Transverse colon (tissue), 4 donors: ENCODE results near the gene MRPL16.

Experiments used
- POLR2A ChIP-seq: fragments of 450-650 bp; IDR thresholded peaks from one replicate; pipeline ENCODE4 v1.6.1; 2016; ENCODE audit warnings: antibody characterized with exemption, mild to moderate bottlenecking, moderate library complexity
- POLR2AphosphoS5 ChIP-seq, 3 donors: sonication (generic); formaldehyde crosslinking; IDR thresholded peaks; one replicate each; pipeline ENCODE4 v1.6.1; 2016; ENCODE audit warnings: antibody characterized with exemption in 3 of 3
- TF ChIP-seq, protein P1 (sequence below), 5 experiments: fragments of 200-600 bp in 3 of 5; fragments of 450-650 bp in 2 of 5; sonication (generic) in 3 of 5; IDR thresholded peaks; 1 replicate in 2 of 5; 2 replicates in 3 of 5; pipeline ENCODE4 v1.5.1; 2016 to 2017; ENCODE audit warnings: antibody characterized with exemption in 5 of 5, inconsistent platforms in 3 of 5, mild to moderate bottlenecking in 2 of 5, moderate library complexity in 1 of 5

DNA sequence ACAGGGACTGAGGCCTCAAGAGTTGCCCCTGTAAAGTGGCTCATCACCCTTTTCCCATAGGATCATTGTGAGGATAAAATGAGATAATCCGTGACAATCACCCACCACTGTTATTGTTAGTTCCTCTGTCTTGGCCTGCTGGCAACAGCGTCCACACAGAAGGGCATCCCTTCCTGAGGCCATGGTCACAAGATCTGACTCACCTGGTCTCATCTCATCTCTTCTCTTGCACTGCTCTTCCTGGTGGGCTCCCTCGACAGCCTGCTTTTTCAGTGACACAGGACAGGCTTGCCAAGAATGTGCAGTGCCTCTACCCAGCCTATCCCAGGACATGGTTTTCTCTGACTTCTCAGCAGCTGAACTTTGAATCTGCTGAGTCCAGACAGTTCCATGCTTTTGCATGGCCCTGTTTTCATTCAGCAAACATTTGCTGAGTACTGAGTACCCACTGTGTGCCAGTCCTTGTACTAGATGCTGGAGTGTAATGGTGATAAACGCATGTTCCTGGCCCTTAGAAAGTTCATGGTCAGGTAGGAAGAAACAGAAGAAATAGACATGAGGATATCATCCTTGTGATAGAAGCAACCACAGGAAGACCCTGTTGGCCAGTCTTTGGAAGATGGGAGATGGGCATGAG, 52.1 kb downstream of the MRPL16 start:
- TF ChIP-seq, protein P1, sequence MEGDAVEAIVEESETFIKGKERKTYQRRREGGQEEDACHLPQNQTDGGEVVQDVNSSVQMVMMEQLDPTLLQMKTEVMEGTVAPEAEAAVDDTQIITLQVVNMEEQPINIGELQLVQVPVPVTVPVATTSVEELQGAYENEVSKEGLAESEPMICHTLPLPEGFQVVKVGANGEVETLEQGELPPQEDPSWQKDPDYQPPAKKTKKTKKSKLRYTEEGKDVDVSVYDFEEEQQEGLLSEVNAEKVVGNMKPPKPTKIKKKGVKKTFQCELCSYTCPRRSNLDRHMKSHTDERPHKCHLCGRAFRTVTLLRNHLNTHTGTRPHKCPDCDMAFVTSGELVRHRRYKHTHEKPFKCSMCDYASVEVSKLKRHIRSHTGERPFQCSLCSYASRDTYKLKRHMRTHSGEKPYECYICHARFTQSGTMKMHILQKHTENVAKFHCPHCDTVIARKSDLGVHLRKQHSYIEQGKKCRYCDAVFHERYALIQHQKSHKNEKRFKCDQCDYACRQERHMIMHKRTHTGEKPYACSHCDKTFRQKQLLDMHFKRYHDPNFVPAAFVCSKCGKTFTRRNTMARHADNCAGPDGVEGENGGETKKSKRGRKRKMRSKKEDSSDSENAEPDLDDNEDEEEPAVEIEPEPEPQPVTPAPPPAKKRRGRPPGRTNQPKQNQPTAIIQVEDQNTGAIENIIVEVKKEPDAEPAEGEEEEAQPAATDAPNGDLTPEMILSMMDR (IDR thresholded peaks at IDR 0.05), result no peak
- TF ChIP-seq POLR2A (no peak), POLR2AphosphoS5 (IDR thresholded peaks at IDR 0.05) (no peak)
